Activated naive CD8-positive, alpha-beta T cell treated with anti-CD3 and anti-CD28 coated beads, Interleukin-2, amount 50 U/mL, for 24 hours (primary cell): Measurements from ENCODE around the gene MTREX.

Experiments
- ATAC-seq: fragments of 150-1000 bp; cut with Tn5 transposase; one replicate; pipeline ENCODE4 v1.10.0; 2021
- DNase-seq: peaks from one replicate; pipeline ENCODE4 v3.0.0; 2021
- H3K27ac Mint-ChIP-seq: one replicate; pipeline ENCODE4 v1.8.0; 2021; ENCODE audit warnings: mild to moderate bottlenecking, mixed read lengths
- H3K27me3 Mint-ChIP-seq: one replicate; pipeline ENCODE4 v1.8.0; 2021; ENCODE audit warnings: mixed read lengths
- H3K36me3 Mint-ChIP-seq: one replicate; pipeline ENCODE4 v1.8.0; 2021; ENCODE audit warnings: low read depth, mixed read lengths
- H3K4me1 Mint-ChIP-seq: one replicate; pipeline ENCODE4 v1.8.0; 2021; ENCODE audit warnings: mixed read lengths
- H3K4me3 Mint-ChIP-seq: one replicate; pipeline ENCODE4 v1.8.0; 2021; ENCODE audit warnings: mild to moderate bottlenecking, moderate library complexity, mixed read lengths
- H3K9me3 Mint-ChIP-seq: one replicate; pipeline ENCODE4 v1.8.0; 2021; ENCODE audit warnings: mixed read lengths

Gene MTREX

DNA sequence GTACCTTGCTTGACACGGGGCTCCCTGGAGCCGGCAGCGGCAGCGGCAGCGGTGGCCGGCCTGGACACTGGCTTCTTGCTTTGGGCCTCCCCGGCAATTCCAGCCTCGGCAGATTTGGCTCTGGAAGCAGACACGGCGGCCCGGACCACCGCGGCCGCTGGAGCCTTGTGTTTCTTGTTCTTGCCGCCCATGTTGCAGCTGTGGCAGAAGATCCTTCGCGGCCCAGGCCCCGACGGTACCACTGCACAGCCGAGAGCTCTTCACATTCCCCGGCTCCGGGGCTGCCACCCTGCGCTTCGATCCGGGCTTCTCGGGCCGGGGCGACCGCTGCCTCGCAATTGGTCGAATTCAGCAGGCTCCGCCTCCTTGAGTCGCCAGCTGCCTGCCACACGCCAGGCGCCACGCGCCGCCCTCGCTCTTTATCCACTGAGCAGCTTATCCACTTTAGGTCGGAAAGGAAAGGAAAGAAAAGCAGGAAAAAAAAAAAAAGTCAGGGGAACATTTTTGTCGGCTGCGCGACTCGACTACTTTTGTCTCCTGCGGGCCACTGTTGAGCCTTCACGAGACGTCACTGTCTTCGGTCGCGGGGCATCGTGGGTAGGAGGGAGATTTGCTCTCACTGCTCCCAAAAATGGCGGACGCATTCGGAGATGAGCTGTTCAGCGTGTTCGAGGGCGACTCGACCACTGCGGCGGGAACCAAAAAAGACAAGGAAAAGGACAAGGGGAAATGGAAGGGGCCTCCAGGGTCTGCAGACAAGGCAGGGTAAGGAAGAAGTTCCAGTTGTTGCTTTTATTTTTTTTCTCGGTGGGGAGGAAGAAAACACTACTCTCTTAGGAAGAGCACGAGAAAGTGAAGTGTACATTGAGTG, at the start of gene MTREX, which contains the start of gene DHX29:
Gene MTREX, plus strand, starts transcription at position 607 of the 871 bp plus-strand sequence. Its CDS starts 25 bp downstream, at position 632.
Gene DHX29, minus strand, starts transcription at position 312 of the 871 bp plus-strand sequence. Its CDS starts 121 bp downstream, at position 191.
- Mint-ChIP-seq H3K4me1 (peaks cover 30% of the 10 kb centered on the region), H3K27ac (no peak within 1 kb of the TSS), H3K9me3 (no peaks in the 10 kb centered on the region), H3K4me3 (no peak within 1 kb of the TSS), H3K36me3 (peaks cover 21% of the 10 kb centered on the region), H3K27me3 (no peaks in the 10 kb centered on the region)
- ATAC-seq (peak; percentile 98), DNase-seq (peak; percentile 87)

GRCh38 chr5:55258339-55258738, 49.5 kb upstream of the MTREX start:
- ATAC-seq = no peak
- H3K36me3 Mint-ChIP-seq = peaks cover 45% of the 10 kb centered on the region
- H3K9me3 Mint-ChIP-seq = no peaks in the 10 kb centered on the region
- no peaks in the 10 kb centered on the region for H3K4me1 Mint-ChIP-seq
- no peaks in the 10 kb centered on the region for H3K27me3 Mint-ChIP-seq
- no peak overlapping the region for H3K27ac Mint-ChIP-seq
- no peak overlapping the region for H3K4me3 Mint-ChIP-seq
- DNase-seq = no peak

DNA sequence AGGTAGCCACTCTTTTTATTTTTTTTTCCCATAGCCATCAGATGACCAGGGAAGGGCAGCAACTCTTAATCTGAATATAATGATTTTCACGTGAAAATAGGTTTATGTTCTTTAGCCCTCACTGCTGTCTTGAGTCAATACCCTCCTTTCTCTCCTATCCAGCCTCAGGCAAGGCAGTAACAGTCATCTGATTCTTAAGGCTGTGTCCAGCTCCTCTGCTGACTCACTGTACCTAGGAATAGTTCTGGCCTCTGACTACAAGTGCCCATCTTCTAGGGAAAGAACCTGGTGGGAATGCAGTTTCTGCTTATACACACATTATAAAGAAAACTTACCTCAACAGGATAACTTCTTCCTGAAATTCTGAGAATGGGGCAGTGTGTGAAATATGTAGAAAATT, 31.0 kb upstream of the MTREX start:
- Mint-ChIP-seq H3K36me3 (peaks cover 53% of the 10 kb centered on the region), H3K4me1 (no peaks in the 10 kb centered on the region), H3K4me3 (no peak overlapping the region), H3K9me3 (no peaks in the 10 kb centered on the region), H3K27ac (no peak overlapping the region), H3K27me3 (no peaks in the 10 kb centered on the region)
- DNase-seq (no peak), ATAC-seq (no peak)

- Mint-ChIP-seq H3K4me1 (no peaks in the 10 kb centered on the region), H3K36me3 (peaks cover 53% of the 10 kb centered on the region), H3K9me3 (no peaks in the 10 kb centered on the region), H3K4me3 (no peak overlapping the region), H3K27me3 (no peaks in the 10 kb centered on the region), H3K27ac (no peak overlapping the region)
- no peak for ATAC-seq
- DNase-seq = no peak
These were observed 29.0 kb upstream of the MTREX start for GRCh38 chr5:55278778-55279177.

DNA sequence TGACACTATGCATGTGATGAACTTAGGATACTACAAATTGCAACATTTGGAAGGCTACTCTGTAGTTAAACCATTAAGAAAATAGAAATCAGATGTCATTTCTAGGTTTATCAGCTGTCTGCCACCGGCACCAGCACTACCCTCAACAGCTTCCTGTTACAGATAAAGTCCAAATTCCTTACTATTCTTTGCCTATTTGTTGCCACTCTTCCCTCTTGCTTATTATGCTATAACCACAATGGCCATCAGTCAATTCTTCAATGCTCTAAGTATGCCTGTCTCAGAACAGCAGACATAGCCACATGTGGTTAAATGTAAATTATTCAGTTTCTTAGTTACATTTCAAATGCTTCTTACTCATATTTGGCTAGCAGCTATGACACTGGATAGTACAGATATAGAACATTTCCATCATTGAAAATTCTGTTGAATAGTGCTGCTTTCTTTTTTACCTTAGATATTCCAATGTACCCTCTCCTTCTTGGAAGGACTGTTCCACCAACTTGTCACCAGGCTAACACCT, 21.3 kb upstream of the MTREX start:
- Mint-ChIP-seq H3K36me3 (peaks cover 37% of the 10 kb centered on the region), H3K9me3 (no peaks in the 10 kb centered on the region), H3K4me1 (no peaks in the 10 kb centered on the region), H3K27me3 (no peaks in the 10 kb centered on the region), H3K27ac (no peak overlapping the region), H3K4me3 (no peak overlapping the region)
- DNase-seq = no peak
- ATAC-seq = no peak

GRCh38 chr5:55289808-55290207, 18.0 kb upstream of the MTREX start:
- Mint-ChIP-seq H3K36me3 (peaks cover 40% of the 10 kb centered on the region), H3K27ac (no peak overlapping the region), H3K4me3 (no peak overlapping the region), H3K9me3 (no peaks in the 10 kb centered on the region), H3K4me1 (no peaks in the 10 kb centered on the region), H3K27me3 (no peaks in the 10 kb centered on the region)
- ATAC-seq = no peak
- DNase-seq = no peak

GRCh38 chr5:55290991-55291390, 16.8 kb upstream of the MTREX start:
- Mint-ChIP-seq H3K27me3 (no peaks in the 10 kb centered on the region), H3K9me3 (no peaks in the 10 kb centered on the region), H3K36me3 (peaks cover 45% of the 10 kb centered on the region), H3K4me1 (no peaks in the 10 kb centered on the region), H3K4me3 (no peak overlapping the region), H3K27ac (no peak overlapping the region)
- no peak for DNase-seq
- ATAC-seq = no peak

DNA sequence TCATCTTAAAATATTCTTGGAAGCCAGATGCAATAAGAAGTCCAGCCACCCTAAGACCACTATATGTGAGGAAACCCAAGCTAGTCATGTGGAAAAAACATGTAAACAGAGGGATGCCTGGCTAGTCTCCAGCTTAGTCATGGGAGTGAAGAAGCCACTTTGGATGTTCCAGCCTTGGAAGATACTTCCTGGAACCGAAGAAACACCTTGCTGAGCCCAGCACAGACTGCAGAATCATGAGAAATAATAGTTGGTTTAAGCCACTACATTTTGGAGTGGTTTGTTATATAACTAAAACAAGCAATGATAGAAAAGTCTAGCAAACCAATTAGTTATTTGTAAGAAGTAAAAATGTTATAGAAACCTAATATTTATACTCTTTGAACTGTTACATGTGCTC, 12.9 kb upstream of the MTREX start:
- Mint-ChIP-seq H3K27me3 (no peaks in the 10 kb centered on the region), H3K27ac (no peak overlapping the region), H3K4me3 (no peak overlapping the region), H3K36me3 (peaks cover 47% of the 10 kb centered on the region), H3K4me1 (peaks cover 2% of the 10 kb centered on the region), H3K9me3 (no peaks in the 10 kb centered on the region)
- DNase-seq (no peak), ATAC-seq (no peak)

DNA sequence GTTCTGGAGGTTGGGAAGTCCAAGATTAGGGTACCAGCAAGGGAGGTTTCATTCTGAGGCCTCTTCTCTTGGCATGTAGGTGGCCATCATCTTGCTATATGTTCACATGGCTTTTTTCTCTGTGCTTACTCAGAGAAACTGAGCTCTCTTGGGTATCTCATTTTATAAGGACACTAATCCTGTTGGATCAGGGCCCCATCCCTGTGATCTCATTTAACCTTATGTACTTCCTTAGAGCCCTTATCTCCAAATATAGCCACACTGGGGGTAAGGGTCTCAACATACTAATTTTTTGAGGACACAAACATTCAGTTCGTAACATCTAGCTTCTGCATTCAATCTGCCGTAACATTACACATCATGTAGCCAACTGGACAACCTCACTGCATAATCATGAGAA, 6.9 kb upstream of the MTREX start:
- H3K4me3 Mint-ChIP-seq = no peak overlapping the region
- DNase-seq (no peak), ATAC-seq (no peak)
- no peaks in the 10 kb centered on the region for H3K9me3 Mint-ChIP-seq
- H3K4me1 Mint-ChIP-seq = peaks cover 14% of the 10 kb centered on the region
- H3K27ac Mint-ChIP-seq = no peak overlapping the region
- peaks cover 34% of the 10 kb centered on the region for H3K36me3 Mint-ChIP-seq
- no peaks in the 10 kb centered on the region for H3K27me3 Mint-ChIP-seq

DNA sequence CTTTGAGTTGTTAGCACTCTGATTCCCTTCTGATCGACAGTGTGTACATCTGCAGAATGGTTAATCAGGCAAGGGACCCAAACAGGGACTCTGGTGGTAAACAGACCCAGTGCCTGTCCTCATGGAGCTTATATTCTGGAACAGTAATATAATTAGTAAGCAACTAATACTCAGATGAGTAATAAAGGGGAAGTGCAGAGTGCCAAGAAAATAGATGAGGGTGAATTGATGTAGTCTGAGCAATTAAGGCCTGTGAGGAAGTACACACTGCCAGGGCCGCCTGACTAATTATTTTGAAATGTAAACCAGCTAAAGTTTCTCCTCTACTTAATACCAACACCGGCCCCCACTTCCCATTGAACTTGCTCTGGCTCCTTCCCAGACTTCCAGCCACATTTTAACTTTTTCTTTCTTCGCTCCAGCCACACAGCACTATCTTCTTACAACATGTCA, 4.5 kb upstream of the MTREX start:
- Mint-ChIP-seq H3K27ac (no peak overlapping the region), H3K27me3 (no peaks in the 10 kb centered on the region), H3K4me1 (peaks cover 14% of the 10 kb centered on the region), H3K9me3 (no peaks in the 10 kb centered on the region), H3K4me3 (no peak overlapping the region), H3K36me3 (peaks cover 25% of the 10 kb centered on the region)
- DNase-seq (no peak), ATAC-seq (no peak)

DNA sequence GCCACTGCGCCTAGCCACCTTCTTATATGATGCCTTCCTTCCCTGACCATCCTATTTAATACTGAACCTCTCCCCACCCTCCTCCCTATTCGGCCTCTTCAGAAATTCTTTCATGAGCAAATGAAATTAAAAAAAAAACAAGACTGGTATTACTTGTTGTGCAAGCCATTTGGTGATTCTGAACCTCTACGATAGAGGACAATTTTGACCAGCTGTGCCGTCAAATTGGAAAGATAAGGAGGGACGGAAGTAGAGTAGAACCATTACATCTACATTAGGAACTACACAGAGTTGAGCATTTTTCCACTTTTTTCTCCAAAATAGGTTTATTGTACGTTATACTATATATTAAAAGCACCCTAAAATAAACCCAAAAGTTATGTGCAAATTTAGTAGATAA, 3.2 kb upstream of the MTREX start:
- peaks cover 19% of the 10 kb centered on the region for H3K36me3 Mint-ChIP-seq
- ATAC-seq = no peak
- no peak for DNase-seq
- H3K9me3 Mint-ChIP-seq = no peaks in the 10 kb centered on the region
- H3K27ac Mint-ChIP-seq = no peak overlapping the region
- H3K4me1 Mint-ChIP-seq = peaks cover 12% of the 10 kb centered on the region
- H3K27me3 Mint-ChIP-seq = no peaks in the 10 kb centered on the region
- H3K4me3 Mint-ChIP-seq = no peak overlapping the region

DNA sequence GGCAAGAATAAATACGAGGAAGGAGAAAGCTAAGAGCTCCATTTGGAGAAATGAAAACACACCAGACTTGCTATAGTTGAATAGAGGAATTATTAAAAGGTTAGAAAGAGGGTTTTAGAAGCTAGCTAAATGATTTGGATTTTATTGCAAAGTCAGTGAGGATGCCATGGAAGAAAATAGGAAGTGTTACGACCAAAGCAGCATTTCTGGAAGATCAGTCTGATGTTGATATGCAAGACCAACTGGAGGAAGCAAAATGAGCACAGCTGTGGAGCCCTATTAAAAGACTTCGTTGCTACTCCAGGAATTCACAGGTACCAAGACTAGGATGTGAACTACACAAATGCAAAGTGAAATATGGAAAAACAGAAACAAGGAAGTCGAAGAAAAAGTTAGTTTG, 2.4 kb upstream of the MTREX start:
- no peak overlapping the region for H3K27ac Mint-ChIP-seq
- peaks cover 17% of the 10 kb centered on the region for H3K36me3 Mint-ChIP-seq
- DNase-seq (no peak), ATAC-seq (no peak)
- no peak overlapping the region for H3K4me3 Mint-ChIP-seq
- no peaks in the 10 kb centered on the region for H3K27me3 Mint-ChIP-seq
- H3K4me1 Mint-ChIP-seq = peaks cover 12% of the 10 kb centered on the region
- no peaks in the 10 kb centered on the region for H3K9me3 Mint-ChIP-seq

DNA sequence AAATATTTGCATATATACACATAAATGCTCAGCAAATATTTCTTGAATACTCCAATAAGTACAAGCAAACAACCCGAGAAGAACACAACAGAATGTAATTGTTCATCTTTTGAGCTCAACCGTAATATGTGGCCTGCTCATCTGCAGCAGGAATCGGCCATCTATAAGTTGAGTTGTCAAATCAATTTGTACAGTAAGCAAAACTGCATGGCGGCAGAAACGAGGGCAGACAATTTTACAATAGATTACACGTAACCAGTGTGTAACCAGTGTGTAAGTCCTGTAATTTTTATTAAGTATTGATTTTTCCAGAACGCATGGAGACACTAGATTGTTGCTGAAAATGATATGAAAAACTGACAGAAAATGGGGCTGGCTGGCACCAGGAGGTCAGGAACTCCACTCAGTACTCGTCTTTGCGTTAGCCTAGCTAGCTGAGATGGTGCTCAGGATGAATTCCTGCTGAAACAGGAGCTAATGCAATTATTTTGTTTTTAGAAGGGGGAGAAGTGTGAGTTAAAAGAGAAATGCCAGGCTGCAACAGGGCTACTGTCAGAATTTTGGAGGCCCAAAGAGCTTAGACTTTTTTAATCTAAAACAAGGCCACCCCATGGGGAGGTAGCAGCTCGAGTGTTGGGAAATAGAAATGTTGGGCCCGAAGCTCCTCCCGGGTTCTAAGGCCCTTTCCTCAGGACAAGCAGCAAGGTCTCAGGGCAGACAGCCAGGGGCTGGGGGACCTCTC, 977 bp upstream of the MTREX start:
- Mint-ChIP-seq H3K36me3 (peaks cover 18% of the 10 kb centered on the region), H3K27me3 (no peaks in the 10 kb centered on the region)
- DNase-seq = no peak

GRCh38 chr5:55308254-55308836, 556 bp downstream of the MTREX start:
- ATAC-seq (no peak), DNase-seq (peak; percentile 19)
- H3K36me3 Mint-ChIP-seq = peaks cover 17% of the 10 kb centered on the region
- H3K4me3 Mint-ChIP-seq = no peak overlapping the region
- no peak overlapping the region for H3K27ac Mint-ChIP-seq
- H3K4me1 Mint-ChIP-seq = peaks cover 29% of the 10 kb centered on the region
- no peaks in the 10 kb centered on the region for H3K9me3 Mint-ChIP-seq
- no peaks in the 10 kb centered on the region for H3K27me3 Mint-ChIP-seq

More for the DNA sequence above, 977 bp upstream of the MTREX start:
- Mint-ChIP-seq H3K4me1 (peaks cover 24% of the 10 kb centered on the region), H3K27ac (no peak overlapping the region), H3K9me3 (no peaks in the 10 kb centered on the region), H3K4me3 (no peak overlapping the region)
- ATAC-seq = no peak
